ENCODE measurements around the gene MYT1.
A peak's percentile ranks its signal among the peaks of the same experiment; 100 is the strongest.
"Not testable (repeated sequence)": the region's sequence is repeated elsewhere in the genome, so short reads cannot be mapped to it uniquely, and the experiment has no call there.

The MYT1 gene

DNA sequence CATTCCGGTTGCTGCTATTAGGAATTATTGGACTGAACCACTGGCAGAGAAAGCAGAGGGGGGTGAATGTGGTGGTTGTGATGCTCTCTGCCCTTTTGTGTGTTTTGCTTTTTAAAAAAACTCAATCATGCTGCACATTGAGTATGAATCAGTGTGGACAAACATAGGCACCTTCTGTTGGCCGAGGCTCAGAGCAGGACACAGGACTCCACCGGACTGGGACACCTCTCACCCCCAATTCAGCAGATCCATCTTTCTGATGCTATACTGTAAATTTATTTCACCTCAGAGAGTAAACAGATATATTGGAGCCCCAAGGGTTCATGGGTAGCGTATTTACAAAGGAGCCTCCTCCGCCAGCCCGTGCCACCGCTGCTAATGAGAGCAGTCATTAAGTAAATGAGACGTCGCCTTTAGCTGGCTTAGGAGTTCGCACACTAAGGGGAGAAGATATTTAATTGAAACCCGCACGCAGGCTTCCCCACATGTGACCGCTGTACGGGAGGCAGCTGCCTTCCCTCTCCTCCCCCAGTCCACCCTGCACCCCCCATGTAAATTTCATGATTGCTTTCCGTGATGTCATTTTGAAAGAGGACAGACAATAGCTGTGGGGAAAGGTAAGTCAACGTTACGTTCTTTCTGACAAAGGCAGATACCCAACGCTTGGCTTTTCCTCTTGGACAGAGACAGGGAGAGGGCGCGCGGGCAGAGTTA lies at the start of gene MYT1:
Gene MYT1, plus strand, starts transcription at position 330 of the 714 bp plus-strand sequence. CDS start 34,410 bp downstream, outside the sequence.
- no peak for DNase-seq

- DNase-seq: peak; percentile 1
Measured at GRCh38 chr20:64115171-64115911, 48.9 kb upstream of the MYT1 start.

DNA sequence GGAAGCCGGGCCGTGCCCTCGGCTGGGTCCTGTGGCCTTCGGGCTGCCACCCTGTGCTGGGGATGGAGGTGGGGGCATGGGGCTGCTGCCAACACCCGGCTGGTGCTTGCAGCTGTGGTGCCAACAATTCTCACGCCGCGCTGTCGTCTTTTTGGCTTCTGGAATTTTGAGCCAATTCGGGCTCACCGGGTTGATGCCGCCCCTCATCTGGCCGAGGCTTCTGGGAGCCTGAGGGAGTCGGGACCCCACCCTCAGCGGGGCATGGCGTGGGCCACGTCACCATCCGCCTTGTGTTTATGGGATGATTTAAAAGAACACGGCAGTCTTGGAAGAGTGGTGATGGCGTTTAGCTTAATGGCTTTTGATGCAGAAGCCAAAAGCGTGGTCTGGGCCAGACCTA lies 48.2 kb upstream of the MYT1 start:
- peak; percentile 4 for DNase-seq

DNA sequence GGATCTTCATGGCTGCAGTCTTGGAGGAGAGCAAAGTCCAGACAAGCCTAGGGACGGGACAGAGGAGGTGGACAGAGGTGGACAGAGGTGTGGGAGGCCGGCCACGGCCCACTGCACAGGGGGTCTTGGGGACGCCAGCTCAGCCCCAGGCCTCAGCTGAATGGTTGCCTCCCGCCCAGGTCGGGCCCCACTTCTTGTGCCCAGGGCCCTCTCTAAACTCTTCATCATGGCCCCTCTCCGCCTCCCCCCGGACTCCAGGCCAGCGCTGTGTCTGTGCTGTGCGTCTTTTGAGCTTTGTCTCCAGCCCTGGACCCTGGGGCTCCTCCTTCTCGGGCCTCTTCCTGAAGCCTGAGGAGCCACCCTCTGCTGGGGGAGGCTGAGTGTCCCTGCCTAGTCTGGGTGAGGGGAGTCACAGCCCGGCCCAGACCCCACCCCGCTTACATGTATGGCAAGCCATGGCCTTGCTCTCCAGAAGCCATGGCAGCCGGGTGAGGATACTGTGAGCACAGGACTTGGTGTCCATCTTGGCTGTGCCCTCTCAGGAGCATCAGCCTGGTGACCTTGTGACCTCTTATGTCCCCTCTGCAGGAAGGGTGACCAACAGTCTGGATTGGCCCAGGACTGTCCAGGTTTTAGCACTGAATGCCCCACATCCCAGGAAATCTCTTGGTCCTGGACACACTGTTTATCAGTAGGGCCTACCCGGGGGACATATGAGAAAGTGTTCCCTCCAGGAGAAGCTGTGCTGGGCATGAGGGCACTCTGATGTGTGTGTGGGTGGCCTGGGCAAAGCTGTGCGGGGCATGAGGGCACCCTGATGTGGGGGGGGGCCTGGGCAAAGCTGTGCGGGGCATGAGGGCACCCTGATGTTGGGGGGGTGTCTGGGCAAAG lies 47.5 kb upstream of the MYT1 start:
- DNase-seq: peak; percentile 5

- DNase-seq: not testable (repeated sequence)
Measured at GRCh38 chr20:64117432-64117777, 46.8 kb upstream of the MYT1 start.

DNA sequence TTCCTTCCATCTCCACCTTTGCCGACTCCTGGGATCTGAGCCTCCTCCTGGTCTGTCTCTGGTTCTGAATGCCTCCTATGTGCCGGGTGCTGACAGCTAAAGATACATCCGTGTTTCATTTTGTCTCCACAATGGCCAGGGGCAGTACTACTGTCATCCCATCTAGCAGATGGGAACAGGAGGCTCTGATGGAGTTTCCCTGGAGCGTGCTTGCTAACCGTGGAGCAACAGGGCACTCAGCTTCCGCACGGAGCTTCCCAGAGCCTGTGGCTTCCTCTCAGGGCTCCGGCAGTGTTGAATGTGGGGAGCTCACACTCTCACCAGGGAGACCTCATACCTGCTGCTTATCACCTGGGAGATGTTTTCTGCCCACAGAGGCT lies 45.0 kb upstream of the MYT1 start:
- DNase-seq: no peak

- DNase-seq: no peak
Measured at GRCh38 chr20:64119681-64120341, 44.4 kb upstream of the MYT1 start.

GRCh38 chr20:64121586-64121985 lies 42.7 kb upstream of the MYT1 start:
- DNase-seq: no peak

DNA sequence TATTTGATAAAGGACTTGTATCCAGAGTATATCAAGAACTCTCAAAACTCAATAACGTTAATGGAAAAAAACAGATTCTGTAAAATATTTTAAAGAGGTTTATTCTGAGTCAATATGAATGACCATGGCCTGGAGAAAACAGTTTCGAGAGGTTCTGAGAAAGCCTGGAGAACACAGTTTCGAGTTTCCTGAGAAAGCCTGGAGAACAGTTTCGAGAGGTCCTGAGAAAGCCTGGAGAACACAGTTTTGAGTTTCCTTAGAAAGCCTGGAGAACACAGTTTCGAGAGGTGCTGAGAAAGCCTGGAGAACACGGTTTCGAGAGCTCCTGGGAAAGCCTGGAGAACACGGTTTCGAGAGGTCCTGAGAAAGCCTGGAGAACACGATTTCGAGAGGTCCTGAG lies 41.3 kb upstream of the MYT1 start:
- DNase-seq: not testable (repeated sequence)

DNA sequence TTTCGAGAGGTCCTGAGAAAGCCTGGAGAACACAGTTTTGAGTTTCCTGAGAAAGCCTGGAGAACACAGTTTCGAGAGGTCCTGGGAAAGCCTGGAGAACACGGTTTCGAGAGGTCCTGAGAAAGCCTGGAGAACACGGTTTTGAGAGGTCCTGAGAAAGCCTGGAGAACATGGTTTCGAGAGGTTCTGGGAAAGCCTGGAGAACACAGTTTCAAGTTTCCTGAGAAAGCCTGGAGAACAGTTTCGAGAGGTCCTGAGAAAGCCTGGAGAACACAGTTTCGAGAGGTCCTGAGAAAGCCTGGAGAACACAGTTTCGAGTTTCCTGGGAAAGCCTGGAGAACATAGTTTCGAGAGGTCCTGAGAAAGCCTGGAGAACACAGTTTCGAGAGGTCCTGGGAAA lies 40.7 kb upstream of the MYT1 start:
- DNase-seq: not testable (repeated sequence)

DNA sequence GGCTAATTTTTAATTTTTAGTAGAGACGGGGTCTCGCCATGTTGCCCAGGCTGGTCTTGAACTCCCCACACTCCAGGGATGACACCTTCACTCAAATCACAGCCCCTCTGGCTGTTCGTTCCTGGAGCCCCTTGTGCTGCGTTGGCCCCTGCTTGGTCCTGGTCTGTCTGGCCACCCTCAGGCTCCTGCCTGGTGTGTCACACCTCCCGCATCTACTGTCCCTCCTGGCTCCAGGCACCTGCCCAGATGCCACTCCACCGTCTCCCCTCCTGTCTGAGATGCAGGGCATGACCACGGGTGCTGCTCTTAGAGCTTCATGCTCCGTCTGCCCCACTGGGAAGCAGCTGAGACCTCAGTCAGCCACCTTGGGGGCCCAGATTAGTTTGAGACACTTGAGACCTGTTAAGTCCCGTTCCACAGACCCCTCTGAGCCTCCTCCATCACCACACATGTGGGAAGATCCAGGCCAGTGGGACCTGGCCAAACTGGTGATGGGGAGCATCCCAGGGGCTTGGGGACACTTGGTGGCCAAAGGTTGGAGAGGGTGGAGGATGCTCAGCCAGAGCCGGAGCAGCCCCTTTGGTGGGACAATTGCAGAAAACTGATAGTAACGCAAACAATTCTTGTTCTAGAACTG lies 35.0 kb upstream of the MYT1 start:
- no peak for DNase-seq

- no peak for DNase-seq
Measured at GRCh38 chr20:64130271-64130670, 34.0 kb upstream of the MYT1 start.

GRCh38 chr20:64130876-64131275 lies 33.4 kb upstream of the MYT1 start:
- no peak for DNase-seq

DNA sequence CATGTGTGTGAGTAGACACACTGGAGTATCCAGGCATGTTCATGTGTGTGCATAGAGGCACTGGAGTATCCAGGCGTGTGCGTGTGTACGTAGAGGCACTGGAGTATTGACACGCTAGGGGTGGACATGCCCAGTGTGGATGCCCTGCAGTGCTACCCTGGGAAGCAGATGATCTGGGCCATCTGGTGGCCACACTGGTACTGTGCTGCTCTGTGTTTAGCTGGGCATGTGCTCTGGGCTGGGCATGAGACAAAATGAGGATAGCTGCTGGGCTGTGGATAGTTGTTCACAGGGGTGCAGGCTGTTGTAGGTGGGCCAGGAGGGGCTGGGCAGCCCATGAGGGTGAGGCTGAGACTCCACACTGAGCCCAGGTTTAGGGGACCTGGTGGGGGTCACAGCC lies 32.8 kb upstream of the MYT1 start:
- no peak for DNase-seq

GRCh38 chr20:64133951-64134407 lies 30.3 kb upstream of the MYT1 start:
- DNase-seq: no peak

GRCh38 chr20:64134744-64135143 lies 29.5 kb upstream of the MYT1 start:
- DNase-seq: not testable (repeated sequence)

DNA sequence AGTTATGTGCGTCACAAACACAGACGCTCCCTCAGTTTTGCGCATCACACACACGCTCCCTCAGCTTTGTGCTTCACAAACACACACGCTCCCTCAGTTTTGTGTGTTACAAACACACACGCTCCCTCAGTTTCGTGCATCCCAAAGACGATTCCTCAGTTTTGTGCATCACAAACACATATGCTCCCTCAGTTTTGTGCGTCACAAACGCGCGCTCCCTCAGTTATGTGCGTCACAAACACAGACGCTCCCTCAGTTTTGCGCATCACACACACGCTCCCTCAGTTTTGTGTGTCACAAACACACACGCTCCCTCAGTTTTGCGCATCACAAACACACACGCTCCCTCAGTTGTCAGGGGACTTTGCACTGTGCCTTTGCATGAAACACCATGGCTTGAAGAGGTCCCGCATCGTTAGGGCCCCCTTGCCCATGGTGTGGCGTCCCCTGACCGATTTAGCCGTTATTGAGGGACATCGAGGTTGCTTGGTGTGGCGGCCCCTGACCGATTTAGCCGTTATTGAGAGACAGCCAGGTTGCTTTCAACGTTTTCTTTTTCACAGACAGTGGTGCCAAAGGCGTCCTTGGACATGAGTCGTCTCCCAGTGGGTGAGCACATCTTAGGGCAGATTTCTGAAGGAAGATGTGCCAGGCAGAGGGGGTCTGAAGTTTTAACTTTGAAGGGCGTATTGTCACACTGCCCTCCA lies 28.1 kb upstream of the MYT1 start:
- DNase-seq: no peak

GRCh38 chr20:64137598-64138031 lies 26.6 kb upstream of the MYT1 start:
- DNase-seq: no peak

DNA sequence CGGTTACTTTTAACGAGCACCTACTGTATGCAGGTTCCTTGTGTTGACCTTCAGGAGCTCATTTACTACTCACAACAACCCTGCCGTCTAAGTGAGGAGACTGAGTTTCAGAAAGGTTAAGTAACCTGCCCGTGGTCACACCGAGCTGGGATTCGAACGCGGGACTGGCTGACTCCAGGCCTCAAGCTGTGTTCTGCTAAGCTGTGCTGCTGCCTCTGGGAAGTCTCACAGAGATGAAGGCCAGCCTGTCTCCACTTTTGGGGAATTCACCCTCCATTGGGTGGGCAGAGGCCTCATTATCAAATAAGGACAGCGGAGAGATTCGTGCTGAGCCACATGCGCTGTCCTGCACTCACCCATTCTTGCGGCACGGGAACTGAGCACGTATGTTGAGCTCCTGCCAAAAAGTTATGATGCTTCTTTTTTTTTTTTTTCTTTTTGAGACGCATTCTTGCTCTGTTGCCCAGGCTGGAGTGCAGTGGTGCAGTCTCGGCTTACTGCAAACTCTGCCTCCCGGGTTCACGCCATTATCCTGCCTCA lies 25.9 kb upstream of the MYT1 start:
- DNase-seq: no peak

DNA sequence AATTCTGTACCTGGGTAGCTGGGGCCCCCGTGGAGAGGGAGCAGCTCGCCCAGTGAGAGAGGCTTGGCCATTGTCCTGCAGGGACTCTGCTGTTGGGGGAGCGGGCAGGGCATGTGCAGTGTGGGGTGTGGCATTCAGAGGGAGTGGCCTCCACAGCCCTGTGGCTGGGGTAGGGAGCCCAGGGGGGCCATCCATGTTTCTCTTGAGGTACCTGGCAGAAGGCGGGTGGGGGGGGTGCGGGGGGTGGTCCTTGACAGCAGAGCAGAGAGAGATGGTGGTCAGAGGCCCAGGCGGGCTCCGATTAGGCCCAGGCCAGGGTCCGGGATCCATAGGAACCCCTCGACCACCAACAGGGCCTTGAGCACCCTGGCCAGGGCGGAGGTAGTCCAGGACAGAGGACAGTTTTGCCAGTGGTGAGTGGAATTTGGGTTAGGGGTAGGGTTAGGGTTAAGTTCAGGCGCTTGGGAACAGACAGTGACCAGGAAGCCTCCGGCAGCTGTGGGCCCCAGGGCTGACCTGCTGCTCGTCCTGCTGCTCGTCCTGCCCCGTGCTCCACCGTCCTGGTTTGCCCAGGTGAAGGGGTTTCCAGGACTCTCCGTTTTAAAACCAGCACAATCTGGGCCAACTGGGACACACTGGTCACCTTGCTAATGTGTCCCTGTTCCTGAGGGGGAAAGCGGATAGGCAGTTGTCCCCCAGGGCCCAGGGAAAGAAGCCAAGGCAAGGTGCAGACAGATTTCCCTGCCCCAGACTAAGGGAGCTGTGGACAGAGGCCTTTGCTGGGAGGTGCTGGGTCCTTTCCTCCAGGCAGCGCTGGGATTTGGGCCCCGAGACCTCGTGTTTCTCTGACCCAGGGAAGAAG lies 24.8 kb upstream of the MYT1 start:
- DNase-seq: no peak

Measured in activated CD4-positive, alpha-beta T cell treated with anti-CD3 and anti-CD28 coated beads for 1 hour (primary cell).